Kidney capillary endothelial cell (primary cell): ENCODE data around the gene ST3GAL4.

Source experiments
- DNase-seq: peaks from one replicate; pipeline ENCODE4 v3.0.0-alpha.2; 2018; ENCODE audit warnings: low spot score

Gene ST3GAL4

GRCh38 chr11:126426820-126427749 lies 71.6 kb downstream of the ST3GAL4 start:
- DNase-seq, result no peak

GRCh38 chr11:126430581-126431335 lies 75.3 kb downstream of the ST3GAL4 start:
- DNase-seq, result peak; percentile 49

- peak; percentile 75 for DNase-seq
Measured at GRCh38 chr11:126431401-126432064, 76.0 kb downstream of the ST3GAL4 start.

GRCh38 chr11:126432065-126432461 lies 76.6 kb downstream of the ST3GAL4 start:
- DNase-seq, result no peak

- DNase-seq, result no peak
Measured at GRCh38 chr11:126432525-126432924, 77.0 kb downstream of the ST3GAL4 start.

GRCh38 chr11:126433244-126433846 lies 77.9 kb downstream of the ST3GAL4 start:
- DNase-seq, result no peak

GRCh38 chr11:126433989-126434949 lies 78.8 kb downstream of the ST3GAL4 start:
- no peak for DNase-seq

- no peak for DNase-seq
Measured at GRCh38 chr11:126434950-126435335, 79.5 kb downstream of the ST3GAL4 start.

- DNase-seq, result no peak
Measured at GRCh38 chr11:126436209-126436755, 80.8 kb downstream of the ST3GAL4 start.

- DNase-seq, result no peak
Measured at GRCh38 chr11:126437731-126438130, 82.2 kb downstream of the ST3GAL4 start.

- no peak for DNase-seq
Measured at GRCh38 chr11:126438272-126438671, 82.8 kb downstream of the ST3GAL4 start.

GRCh38 chr11:126438691-126439090 lies 83.2 kb downstream of the ST3GAL4 start:
- no peak for DNase-seq

GRCh38 chr11:126440276-126440675 lies 84.8 kb downstream of the ST3GAL4 start:
- no peak for DNase-seq

GRCh38 chr11:126440792-126441514 lies 85.5 kb downstream of the ST3GAL4 start:
- peak; percentile 74 for DNase-seq

- DNase-seq, result no peak
Measured at GRCh38 chr11:126443120-126443519, 87.6 kb downstream of the ST3GAL4 start.

- no peak for DNase-seq
Measured at GRCh38 chr11:126444072-126444471, 88.6 kb downstream of the ST3GAL4 start.

- no peak for DNase-seq
Measured at GRCh38 chr11:126446581-126446980, 91.1 kb downstream of the ST3GAL4 start.

GRCh38 chr11:126450198-126450597 lies 94.7 kb downstream of the ST3GAL4 start:
- DNase-seq, result no peak

- DNase-seq, result no peak
Measured at GRCh38 chr11:126450806-126451205, 95.3 kb downstream of the ST3GAL4 start.
